GM21423 (cell line): ENCODE data around the gene ATXN7L1.
"Not testable (repeated sequence)": the region's sequence is repeated elsewhere in the genome, so short reads cannot be mapped to it uniquely, and the experiment has no call there.

ENCODE experiments used
- ATAC-seq: cut with Tn5 transposase; IDR thresholded peaks from one replicate; pipeline ENCODE4 v1.9.1; 2021; ENCODE audit warnings: mild to moderate bottlenecking, moderate library complexity; ENCODE audit not compliant: unreplicated experiment

The ATXN7L1 gene

DNA sequence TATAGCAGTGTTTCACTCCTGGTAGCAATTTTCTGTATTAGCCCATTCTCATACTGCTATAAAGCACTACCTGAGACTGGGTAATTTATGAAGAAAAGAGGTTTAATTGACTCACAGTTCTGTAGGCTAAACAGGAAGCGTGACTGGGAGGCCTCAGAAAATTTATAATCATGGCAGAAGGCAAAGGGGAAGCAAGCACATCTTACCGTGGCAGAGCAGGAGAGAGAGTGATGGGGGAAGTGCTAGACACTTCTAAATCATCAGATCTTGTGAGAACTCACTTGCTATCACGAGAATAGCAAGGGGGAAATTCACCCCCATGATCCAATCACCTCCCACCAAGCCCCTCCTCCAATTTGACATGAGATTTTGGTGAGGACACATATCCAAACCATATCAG, 163.5 kb downstream of the ATXN7L1 start:
- no peak for ATAC-seq

- no peak for ATAC-seq
Measured at GRCh38 chr7:105711726-105712402, 164.5 kb downstream of the ATXN7L1 start.

DNA sequence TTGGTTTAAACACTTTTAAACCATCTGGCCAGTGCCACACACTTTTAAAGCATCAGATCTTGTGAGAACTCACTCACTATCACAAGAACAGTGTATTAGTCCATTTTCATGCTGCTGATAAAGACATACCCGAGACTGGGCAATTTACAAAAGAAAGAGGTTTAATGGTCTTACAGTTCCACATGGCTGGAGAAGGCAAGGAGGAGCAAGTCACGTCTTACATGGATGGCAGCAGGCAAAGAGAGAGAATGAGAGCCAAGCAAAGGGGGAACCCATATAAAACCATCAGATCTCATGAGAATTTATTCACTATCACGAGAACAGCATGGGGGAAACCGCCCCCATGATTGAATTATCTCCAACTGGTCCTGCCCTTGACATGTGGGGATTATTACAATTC, 165.7 kb downstream of the ATXN7L1 start:
- not testable (repeated sequence) for ATAC-seq

GRCh38 chr7:105708763-105709080, 167.7 kb downstream of the ATXN7L1 start:
- no peak for ATAC-seq

GRCh38 chr7:105707967-105708762, 168.2 kb downstream of the ATXN7L1 start:
- no peak for ATAC-seq

DNA sequence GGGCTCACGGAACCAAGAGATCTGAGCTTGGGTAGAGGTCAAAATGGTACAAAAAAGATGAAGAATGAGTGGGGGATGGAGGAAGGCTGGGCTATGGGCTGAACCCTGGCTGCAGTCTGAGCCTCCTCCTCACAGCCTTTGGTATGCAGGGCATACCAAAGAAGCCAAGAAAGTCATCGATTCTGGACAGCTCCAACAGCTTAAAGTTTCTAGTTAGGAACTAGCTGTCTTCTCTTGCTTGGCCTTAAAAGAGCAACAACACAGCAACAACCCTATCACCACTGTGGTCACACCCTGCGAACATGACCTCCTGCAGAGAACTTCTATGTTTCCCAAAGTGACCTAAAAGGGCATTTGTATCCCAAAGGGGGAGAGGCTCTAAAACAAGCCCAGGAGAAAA, 169.0 kb downstream of the ATXN7L1 start:
- ATAC-seq: no peak

DNA sequence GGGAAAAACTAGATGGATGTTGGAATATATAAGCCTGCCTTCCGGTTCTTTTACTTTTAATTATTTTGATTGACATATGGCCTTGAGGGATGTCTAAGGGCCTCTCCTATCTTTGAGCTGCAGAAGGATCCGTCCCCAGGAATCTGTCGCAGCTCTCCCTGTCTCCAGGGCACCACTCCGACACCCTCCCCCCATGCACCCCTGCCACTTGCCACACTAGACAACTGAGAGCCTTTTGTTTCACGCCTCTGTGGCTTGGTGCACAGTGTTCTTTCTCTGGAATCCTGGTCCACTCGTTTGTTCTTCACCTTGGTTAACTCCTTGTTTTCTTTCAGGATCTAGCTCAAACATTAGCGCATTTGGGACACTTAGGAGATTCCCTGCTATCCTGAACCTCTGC, 171.0 kb downstream of the ATXN7L1 start:
- no peak for ATAC-seq

- ATAC-seq: no peak
Measured at GRCh38 chr7:105703207-105703930, 173.0 kb downstream of the ATXN7L1 start.

DNA sequence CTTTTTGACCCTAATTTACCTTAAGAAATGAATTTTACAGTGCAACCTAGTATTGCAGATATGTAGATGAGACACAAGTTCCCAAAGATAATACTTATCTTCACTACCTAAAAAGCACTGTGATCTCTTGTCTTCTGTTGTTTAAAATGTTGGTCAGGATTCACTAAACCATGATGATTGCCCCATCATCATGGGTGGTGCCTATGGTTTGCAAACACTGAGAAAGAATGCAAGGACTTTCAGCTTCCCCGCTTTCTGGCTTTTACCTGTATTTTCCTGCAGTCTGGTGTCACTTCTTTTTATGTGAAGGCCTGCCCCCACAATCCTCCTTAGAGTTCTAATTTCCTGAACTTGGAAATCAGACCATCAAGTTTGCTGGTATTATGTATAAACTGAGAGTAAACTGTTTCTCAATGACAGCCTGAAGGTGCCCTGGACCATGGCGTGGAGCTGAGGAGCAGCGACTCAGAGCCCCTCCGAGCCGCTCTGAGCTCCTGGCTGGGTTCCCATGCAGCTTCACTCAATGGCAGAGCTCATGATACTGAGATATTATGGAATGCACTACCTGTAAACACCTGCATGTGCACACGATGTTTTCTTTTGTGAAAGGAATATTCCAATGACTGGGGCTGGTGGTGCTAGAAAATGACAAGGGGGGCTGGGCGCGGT, 176.7 kb downstream of the ATXN7L1 start:
- no peak for ATAC-seq

DNA sequence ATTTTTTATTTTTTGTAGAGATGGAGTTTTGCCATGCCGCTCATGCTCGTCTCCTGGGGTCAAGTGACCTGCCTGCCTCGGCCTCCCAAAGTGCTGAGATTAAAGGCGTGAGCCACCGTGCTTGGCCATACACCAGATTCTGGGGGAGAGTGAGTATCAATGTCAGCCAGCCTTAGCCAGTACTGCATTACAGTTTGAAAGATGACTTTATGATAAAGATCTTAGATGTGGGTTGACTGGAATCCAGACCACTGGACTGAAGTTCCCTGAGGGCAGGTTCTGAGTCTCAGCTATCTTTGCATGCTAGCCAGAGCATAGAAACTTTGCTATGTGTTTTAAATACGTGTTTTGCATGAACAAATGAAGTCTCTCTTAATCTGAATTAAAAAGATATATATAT, 177.9 kb downstream of the ATXN7L1 start:
- no peak for ATAC-seq

- no peak for ATAC-seq
Measured at GRCh38 chr7:105697753-105698152, 178.6 kb downstream of the ATXN7L1 start.

DNA sequence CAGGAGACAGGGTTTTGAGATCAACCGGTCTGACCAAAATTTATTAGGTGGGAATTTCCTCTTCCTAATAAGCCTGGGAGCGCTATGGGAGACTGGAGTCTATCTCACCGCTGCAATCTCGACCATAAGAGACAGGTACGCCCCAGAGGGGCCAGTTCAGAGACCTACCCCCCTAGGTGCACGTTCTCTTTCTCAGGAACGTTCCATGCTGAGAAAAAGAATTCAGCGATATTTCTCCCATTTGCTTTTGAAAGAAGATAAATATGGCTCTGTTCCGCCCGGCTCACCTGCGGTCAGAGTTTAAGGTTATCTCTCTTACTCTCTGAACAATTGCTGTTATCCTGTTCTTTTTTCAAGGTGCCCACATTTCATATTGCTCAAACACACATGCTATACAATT, 179.2 kb downstream of the ATXN7L1 start:
- ATAC-seq: not testable (repeated sequence)

DNA sequence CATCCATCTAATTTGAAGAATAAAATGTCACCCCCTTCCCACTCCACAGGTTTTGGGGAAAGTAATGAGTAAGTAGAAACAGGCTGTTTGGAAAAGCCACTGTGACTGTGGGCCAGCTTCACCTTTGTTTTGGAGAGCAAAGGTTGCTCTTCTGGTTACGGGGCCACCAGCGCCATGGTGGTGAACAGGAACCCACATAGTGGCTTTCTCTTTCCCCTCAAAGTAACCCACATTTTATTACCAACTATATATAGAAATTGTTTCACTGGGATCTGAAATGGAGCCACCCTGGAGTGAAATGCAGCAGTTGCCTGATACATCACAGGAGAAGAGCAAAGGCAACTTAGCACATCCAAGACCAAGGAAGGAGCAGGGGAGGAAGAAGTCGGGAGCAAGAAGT, 182.8 kb downstream of the ATXN7L1 start:
- ATAC-seq: no peak

- ATAC-seq: no peak
Measured at GRCh38 chr7:105691680-105692564, 184.5 kb downstream of the ATXN7L1 start.

DNA sequence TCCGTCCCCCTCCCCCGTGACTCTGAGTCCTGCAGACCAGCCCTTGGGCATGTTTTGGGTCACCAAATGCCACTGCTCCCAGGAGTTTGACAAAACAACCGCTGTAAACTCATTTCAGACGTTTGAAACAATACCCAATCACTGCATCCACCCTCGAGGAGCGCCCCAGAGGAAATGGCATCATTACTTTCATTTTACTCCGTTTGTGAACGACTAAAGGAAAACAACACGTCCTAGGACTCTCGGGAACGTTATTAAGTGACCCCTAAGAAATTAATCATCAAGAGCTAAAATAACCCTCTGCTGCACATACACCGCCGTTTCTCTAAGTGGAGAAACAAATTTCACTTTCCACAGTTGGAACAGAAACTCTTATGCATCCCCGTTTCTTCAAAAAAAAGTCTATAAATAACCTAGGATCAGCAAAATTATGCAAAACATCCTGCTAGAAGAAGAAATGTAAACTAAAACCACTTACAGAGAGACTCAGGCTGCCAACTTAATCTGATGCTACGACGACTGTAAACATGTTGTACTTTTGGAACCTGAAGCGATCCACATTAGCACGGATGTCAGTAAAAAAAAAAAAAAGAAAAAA, 185.2 kb downstream of the ATXN7L1 start:
- ATAC-seq: no peak

DNA sequence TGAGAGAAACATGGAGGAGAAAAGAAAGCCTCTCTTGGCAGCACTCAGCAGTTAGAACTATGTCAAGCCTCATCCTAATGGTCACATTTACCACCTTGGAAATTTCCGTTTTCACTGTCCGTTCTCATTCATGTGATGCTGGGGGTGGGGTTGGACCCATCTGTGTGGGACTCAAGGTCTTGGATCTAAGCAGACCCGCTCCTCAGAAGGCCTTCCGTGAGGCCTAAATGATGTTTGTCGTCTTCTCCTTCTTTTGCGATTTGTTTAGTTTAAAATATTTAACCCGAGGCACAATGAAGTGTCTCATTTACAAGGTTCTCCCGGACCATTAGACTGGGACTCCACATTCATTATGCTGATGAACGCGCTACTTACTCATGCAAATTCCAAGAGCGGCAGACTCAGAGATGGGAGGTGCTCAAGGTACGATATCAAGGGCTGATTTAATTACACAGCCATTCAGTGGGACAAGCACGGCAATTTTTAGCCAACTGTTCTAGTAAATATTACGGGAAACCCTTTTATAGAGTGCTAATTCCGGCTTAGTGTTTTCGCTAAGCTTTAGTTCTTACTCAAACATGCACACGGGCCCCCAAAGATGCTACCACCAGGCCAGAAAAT, 186.0 kb downstream of the ATXN7L1 start:
- ATAC-seq: no peak

GRCh38 chr7:105689067-105689819, 187.2 kb downstream of the ATXN7L1 start:
- no peak for ATAC-seq

DNA sequence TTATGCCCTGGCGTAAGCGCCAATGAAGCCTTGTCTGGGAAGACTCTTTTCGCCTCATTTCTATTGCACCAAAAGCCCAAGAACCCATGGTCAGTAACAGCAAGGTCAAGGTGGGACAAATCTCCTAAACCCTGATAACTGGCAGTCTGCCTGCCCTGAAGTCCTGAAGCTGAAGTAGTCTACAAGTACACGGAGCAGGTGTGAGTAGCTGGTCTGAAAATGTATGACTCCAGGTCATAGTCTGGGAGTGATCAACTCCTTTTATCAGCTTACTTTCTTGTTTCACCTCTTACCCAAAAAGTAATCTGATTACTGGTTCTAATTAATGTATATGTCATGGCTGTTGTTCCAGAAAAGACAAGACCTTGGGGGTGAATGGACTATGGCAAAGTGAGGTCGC, 187.8 kb downstream of the ATXN7L1 start:
- no peak for ATAC-seq

DNA sequence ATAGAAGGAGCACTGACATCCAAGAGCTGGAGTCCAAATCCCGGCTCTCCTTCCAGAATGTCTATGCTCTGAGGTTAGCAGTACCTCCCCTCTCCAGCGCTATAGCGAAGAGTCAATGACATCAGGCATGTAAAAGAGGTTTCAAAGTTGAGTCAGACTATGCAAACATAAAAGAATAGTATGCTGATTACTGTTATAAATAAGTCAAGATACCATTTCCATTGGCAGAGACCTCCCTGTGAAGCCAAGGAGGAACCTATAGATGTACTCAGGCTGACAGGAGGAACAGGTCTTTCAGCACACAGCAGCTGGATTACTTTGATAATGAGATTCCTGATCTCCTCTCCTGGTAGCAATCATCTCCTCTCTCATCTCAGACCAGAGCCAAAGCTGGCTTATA, 191.2 kb downstream of the ATXN7L1 start:
- no peak for ATAC-seq
